VCaP (cell line): Measurements from ENCODE around the gene BAHD1.

ENCODE experiments used
- H3K27ac ChIP-seq: fragments of 450-650 bp; 2 replicates; pipeline ENCODE4 v1.5.1; 2017
- CTCF ChIP-seq: fragments of 450-650 bp; conservative IDR thresholded peaks from 2 replicates; pipeline ENCODE4 v1.5.1; 2017; ENCODE audit warnings: mild to moderate bottlenecking, moderate library complexity

The BAHD1 gene

GRCh38 chr15:40415226-40415625, 25.5 kb upstream of the BAHD1 start:
- H3K27ac ChIP-seq = no peak overlapping the region

GRCh38 chr15:40416056-40416455, 24.7 kb upstream of the BAHD1 start:
- TF ChIP-seq CTCF = no peak
- H3K27ac ChIP-seq = no peak overlapping the region

More at GRCh38 chr15:40415226-40415625, 25.5 kb upstream of the BAHD1 start:
- no peak for TF ChIP-seq CTCF

GRCh38 chr15:40418126-40418525, 22.6 kb upstream of the BAHD1 start:
- peak overlapping the region; percentile 94 for H3K27ac ChIP-seq
- TF ChIP-seq CTCF = no peak

- H3K27ac ChIP-seq = peak overlapping the region; percentile 94
Measured at GRCh38 chr15:40420071-40420713, 20.6 kb upstream of the BAHD1 start.

GRCh38 chr15:40420793-40421192, 20.0 kb upstream of the BAHD1 start:
- no peak for TF ChIP-seq CTCF
- peak overlapping the region; percentile 94 for H3K27ac ChIP-seq

More at GRCh38 chr15:40420071-40420713, 20.6 kb upstream of the BAHD1 start:
- TF ChIP-seq CTCF = no peak

GRCh38 chr15:40421246-40422157, 19.3 kb upstream of the BAHD1 start:
- peak; percentile 96 for TF ChIP-seq CTCF
- peak overlapping the region; percentile 94 for H3K27ac ChIP-seq

- no peak for TF ChIP-seq CTCF
- no peak overlapping the region for H3K27ac ChIP-seq
Measured at GRCh38 chr15:40424483-40425115, 16.2 kb upstream of the BAHD1 start.
